ENCODE measurements around the gene OVOL3. TPM values are rescaled to one million over a fixed set of nuclear protein-coding genes. Genes with fewer than 3 reads are reported as not detected.
"Not testable (repeated sequence)": the region's sequence is repeated elsewhere in the genome, so short reads cannot be mapped to it uniquely, and the experiment has no call there.

OVOL3 gene
- not detected in 2 replicates for total RNA-seq (2014; rRNA removed; shearing (Covaris generic); ENCODE audit: low replicate concordance)

- Histone ChIP-seq H3K9me3 (no peaks in the 10 kb centered on the region), H3K36me3 (peaks cover 28% of the 10 kb centered on the region), H3K27me3 (no peaks in the 10 kb centered on the region), H3K4me3 (no peak within 1 kb of the TSS)
- DNase-seq = no peak
Measured at GRCh38 chr19:36110487-36111199, at the start of gene OVOL3. Gene OVOL3, plus strand, starts transcription at chr19:36111143. Its CDS starts 60 bp downstream, at chr19:36111203.

GRCh38 chr19:36061367-36061766, 49.6 kb upstream of the OVOL3 start:
- Histone ChIP-seq H3K9me3 (no peaks in the 10 kb centered on the region), H3K27me3 (no peaks in the 10 kb centered on the region), H3K4me3 (no peak overlapping the region), H3K36me3 (peaks cover 43% of the 10 kb centered on the region)
- no peak for DNase-seq

- H3K9me3 ChIP-seq = no peaks in the 10 kb centered on the region
- H3K36me3 ChIP-seq = peaks cover 48% of the 10 kb centered on the region
Measured at GRCh38 chr19:36064826-36065225, 46.1 kb upstream of the OVOL3 start.

DNA sequence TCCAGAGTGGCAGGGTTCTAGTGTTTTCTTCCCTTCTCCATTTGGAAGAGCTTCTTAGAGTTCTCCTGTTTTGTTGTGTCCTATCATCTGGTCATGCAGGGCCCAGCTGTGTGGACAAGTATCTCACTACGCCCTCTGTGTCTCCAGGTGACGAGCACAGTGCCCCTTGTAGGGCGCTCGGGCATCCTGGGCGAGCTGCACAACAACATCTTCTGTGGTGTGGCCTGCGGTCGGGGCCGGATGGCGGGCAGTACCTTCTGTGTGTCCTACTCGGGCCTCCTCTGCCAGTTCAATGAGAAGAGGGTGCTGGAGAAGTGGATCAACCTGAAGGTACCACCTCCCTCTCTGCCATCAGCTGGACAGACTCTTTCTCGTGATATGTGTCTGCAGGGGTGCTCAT, 43.3 kb upstream of the OVOL3 start:
- Histone ChIP-seq H3K27me3 (no peaks in the 10 kb centered on the region), H3K9me3 (no peaks in the 10 kb centered on the region), H3K4me3 (no peak overlapping the region), H3K36me3 (peaks cover 49% of the 10 kb centered on the region)
- no peak for DNase-seq

More at GRCh38 chr19:36064826-36065225, 46.1 kb upstream of the OVOL3 start:
- H3K4me3 ChIP-seq = no peak overlapping the region
- no peak for DNase-seq
- H3K27me3 ChIP-seq = no peaks in the 10 kb centered on the region

GRCh38 chr19:36068810-36069499, 42.0 kb upstream of the OVOL3 start:
- H3K4me3 ChIP-seq, H3K9me3 ChIP-seq, H3K27me3 ChIP-seq, DNase-seq: not testable (repeated sequence)
- peaks cover 53% of the 10 kb centered on the region for H3K36me3 ChIP-seq

DNA sequence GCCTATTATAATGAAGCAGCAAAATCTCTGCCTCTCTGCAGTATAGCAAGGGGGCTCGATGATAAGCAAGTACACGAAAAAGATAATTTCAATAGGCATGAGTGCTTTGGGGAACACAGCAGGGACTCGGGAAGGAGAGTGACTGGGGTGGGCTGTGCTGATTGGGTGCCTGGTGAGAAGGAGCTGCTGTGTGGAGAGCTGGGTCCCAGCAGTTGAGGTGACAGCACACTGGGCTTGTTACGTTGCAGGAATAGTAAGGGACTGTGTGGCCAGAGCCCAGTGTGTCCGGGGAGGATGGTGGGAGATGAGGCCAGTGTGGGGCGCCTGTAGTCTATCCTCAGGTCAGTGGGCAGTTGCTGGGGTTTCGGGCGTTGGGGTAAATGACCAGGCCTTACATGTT, 38.9 kb upstream of the OVOL3 start:
- H3K9me3 ChIP-seq = no peaks in the 10 kb centered on the region
- no peak for DNase-seq
- H3K36me3 ChIP-seq = peaks cover 43% of the 10 kb centered on the region
- no peaks in the 10 kb centered on the region for H3K27me3 ChIP-seq
- H3K4me3 ChIP-seq = no peak overlapping the region

- DNase-seq = no peak
- H3K36me3 ChIP-seq = peaks cover 35% of the 10 kb centered on the region
Measured at GRCh38 chr19:36073121-36073876, 37.6 kb upstream of the OVOL3 start.

DNA sequence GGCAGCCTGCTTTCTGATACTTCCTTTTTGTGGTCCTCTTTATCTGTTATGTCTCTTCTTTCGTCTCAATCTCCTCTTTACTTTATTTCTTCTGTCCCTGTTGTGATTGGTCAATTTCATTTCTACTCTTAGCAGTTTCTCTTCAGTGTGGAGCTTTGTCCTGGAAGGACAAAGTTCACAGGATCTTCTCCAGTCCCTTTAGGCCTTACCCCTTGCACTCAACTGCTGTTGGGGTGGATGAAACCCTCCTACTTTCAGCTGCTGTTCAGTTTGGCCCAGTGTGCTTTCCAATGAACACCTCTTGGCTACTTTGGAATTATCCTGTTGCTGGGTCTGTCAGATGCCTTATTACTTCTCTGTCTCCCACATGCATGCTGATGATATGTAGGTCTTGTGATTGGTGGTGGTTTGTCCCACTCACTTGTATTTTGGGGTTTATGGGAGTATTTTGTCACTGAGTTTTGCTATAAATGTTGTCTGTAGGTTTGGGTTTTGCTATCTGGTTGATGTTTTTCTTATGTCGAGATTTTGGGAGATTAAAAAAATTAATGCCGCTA, 31.5 kb upstream of the OVOL3 start:
- Histone ChIP-seq H3K36me3 (peaks cover 49% of the 10 kb centered on the region), H3K9me3 (no peaks in the 10 kb centered on the region), H3K27me3 (no peaks in the 10 kb centered on the region), H3K4me3 (no peak overlapping the region)
- no peak for DNase-seq

More at GRCh38 chr19:36073121-36073876, 37.6 kb upstream of the OVOL3 start:
- Histone ChIP-seq H3K4me3 (no peak overlapping the region), H3K9me3 (no peaks in the 10 kb centered on the region), H3K27me3 (no peaks in the 10 kb centered on the region)

GRCh38 chr19:36081385-36081784, 29.6 kb upstream of the OVOL3 start:
- Histone ChIP-seq H3K36me3 (peaks cover 54% of the 10 kb centered on the region), H3K4me3 (no peak overlapping the region), H3K9me3 (no peaks in the 10 kb centered on the region), H3K27me3 (no peaks in the 10 kb centered on the region)
- no peak for DNase-seq

DNA sequence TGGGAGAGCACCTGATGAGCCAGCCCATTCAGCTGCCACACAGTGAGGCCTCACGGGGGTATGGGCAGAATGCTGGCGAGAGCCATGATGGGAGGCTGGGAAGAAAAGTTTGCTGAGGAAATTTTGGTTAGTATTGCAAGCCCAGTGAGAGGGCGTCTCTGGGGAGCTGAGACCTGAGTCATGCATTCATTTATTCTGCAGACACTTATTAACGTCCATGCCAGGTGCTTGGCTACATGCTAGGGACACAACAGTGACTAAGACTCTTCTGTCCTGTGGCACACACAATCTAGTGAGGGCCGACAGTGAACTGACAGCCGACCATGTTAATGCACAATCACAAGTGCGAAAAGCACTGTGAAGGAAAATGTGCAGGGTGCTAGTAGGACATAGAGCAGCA, 29.0 kb upstream of the OVOL3 start:
- no peak for DNase-seq
- H3K27me3 ChIP-seq = no peaks in the 10 kb centered on the region
- peaks cover 59% of the 10 kb centered on the region for H3K36me3 ChIP-seq
- no peaks in the 10 kb centered on the region for H3K9me3 ChIP-seq
- H3K4me3 ChIP-seq = no peak overlapping the region

DNA sequence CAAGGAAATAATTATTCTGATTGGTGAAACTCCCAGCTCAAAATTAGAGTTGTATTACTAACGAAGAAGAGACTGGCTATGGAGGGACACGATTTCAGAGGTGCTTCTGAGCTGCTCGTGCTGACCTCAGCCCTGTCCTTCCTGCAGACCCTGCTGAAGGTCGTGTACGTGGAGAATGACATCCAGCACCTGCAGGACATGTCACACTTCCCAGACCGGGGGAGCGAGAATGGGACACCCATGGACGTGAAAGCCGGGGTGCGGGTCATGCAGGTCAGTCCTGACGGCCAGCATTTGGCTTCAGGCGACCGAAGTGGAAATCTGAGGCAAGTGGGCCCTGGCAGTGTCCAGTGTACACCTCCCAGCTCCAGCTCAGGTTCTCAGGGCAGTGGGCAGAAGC, 28.0 kb upstream of the OVOL3 start:
- Histone ChIP-seq H3K36me3 (peaks cover 64% of the 10 kb centered on the region), H3K27me3 (no peaks in the 10 kb centered on the region), H3K9me3 (no peaks in the 10 kb centered on the region), H3K4me3 (no peak overlapping the region)
- no peak for DNase-seq

DNA sequence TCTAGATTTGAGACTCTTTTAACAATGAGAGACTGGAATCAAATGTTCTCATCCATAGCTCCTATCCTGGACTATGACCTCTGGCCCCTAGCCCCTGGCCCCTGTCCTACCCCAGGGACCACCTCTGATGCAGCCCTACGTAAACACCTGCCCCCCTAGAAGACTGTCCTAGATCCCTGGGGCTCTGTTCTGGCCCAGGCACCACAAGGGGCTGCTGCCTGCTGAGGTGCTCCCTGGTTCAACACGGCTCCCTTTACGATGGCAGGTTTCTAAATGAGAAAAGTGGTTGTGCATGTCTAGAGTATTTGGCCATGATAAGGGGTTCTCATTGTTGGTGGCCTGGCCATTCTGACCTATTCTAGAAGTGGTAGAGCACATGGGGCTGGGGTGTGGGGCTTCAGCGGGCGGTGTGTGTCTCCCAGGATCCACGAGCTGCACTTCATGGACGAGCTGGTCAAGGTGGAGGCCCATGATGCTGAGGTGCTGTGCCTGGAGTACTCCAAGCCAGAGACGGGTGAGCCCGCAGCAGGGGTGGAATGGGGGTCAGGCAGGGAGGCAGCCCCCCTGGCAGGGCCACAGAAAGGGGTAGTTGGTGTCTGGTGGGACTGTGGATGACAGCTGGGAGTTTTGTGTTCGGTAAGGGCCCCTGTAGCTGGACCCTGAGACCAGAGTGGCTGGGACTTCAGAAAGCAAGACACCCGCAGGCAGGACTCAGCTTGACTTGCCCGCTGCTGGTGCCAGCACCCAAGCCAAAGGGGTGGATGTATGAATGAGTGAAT, 26.5 kb upstream of the OVOL3 start:
- Histone ChIP-seq H3K9me3 (no peaks in the 10 kb centered on the region), H3K27me3 (no peaks in the 10 kb centered on the region), H3K4me3 (no peak overlapping the region), H3K36me3 (peaks cover 66% of the 10 kb centered on the region)
- no peak for DNase-seq

GRCh38 chr19:36086326-36086725, 24.6 kb upstream of the OVOL3 start:
- Histone ChIP-seq H3K9me3 (no peaks in the 10 kb centered on the region), H3K36me3 (peaks cover 67% of the 10 kb centered on the region), H3K27me3 (no peaks in the 10 kb centered on the region), H3K4me3 (no peak overlapping the region)
- DNase-seq = no peak

GRCh38 chr19:36089847-36090246, 21.1 kb upstream of the OVOL3 start:
- Histone ChIP-seq H3K36me3 (peaks cover 51% of the 10 kb centered on the region), H3K27me3 (no peaks in the 10 kb centered on the region), H3K9me3 (no peaks in the 10 kb centered on the region), H3K4me3 (no peak overlapping the region)
- no peak for DNase-seq

- Histone ChIP-seq H3K27me3 (no peaks in the 10 kb centered on the region), H3K4me3 (no peak overlapping the region), H3K9me3 (no peaks in the 10 kb centered on the region), H3K36me3 (peaks cover 56% of the 10 kb centered on the region)
- no peak for DNase-seq
Measured at GRCh38 chr19:36090910-36091695, 19.8 kb upstream of the OVOL3 start.

DNA sequence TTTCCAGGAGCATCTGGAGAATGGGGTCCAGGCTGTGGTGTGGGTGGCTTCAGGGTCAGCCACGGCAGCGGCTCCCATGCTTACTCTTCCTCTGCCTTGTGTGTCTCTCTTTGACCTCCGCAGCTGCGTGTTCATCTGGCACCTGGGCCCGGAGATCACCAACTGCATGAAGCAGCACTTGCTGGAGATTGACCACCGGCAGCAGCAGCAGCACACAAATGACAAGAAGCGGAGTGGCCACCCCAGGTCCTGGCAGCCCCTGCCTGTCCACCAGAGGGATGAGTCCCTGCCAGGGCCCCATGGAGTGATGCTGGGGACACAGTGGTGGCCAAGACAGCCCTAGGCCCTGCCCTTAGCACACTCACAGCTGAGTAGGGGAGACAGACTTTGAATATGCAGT, 18.4 kb upstream of the OVOL3 start:
- Histone ChIP-seq H3K9me3 (no peaks in the 10 kb centered on the region), H3K36me3 (peaks cover 58% of the 10 kb centered on the region), H3K27me3 (no peaks in the 10 kb centered on the region), H3K4me3 (no peak overlapping the region)
- DNase-seq = no peak
